ENCODE results near the gene DHFR2.
"Not testable (repeated sequence)": the region's sequence is repeated elsewhere in the genome, so short reads cannot be mapped to it uniquely, and the experiment has no call there.

DHFR2 gene

GRCh38 chr3:94062513-94063404 is at the start of gene DHFR2, which contains the start of gene NSUN3:
Gene DHFR2 (minus strand): TSS chr3:94062916. CDS start chr3:94061511, 1,405 bp downstream.
Gene NSUN3 (plus strand): TSS chr3:94063061. CDS start chr3:94063127, 66 bp downstream.
- peak; percentile 58 to 65 for DNase-seq (ENCODE audit: low read depth in 2 of 2)

GRCh38 chr3:94110854-94111253 is 48.1 kb upstream of the DHFR2 start:
- DNase-seq (ENCODE audit: low read depth in 2 of 2): no peak

- DNase-seq (ENCODE audit: low read depth in 2 of 2): not testable (repeated sequence)
These were observed 47.5 kb upstream of the DHFR2 start for GRCh38 chr3:94110232-94110631.

- no peak for DNase-seq (ENCODE audit: low read depth in 2 of 2)
These were observed 43.6 kb upstream of the DHFR2 start for GRCh38 chr3:94106268-94106667.

- DNase-seq (ENCODE audit: low read depth in 2 of 2): no peak
These were observed 39.1 kb upstream of the DHFR2 start for GRCh38 chr3:94101860-94102259.

GRCh38 chr3:94099311-94099710 is 36.6 kb upstream of the DHFR2 start:
- DNase-seq (ENCODE audit: low read depth in 2 of 2): no peak

- no peak for DNase-seq (ENCODE audit: low read depth in 2 of 2)
These were observed 35.7 kb upstream of the DHFR2 start for GRCh38 chr3:94098452-94098851.

- DNase-seq (ENCODE audit: low read depth in 2 of 2): no peak
These were observed 32.4 kb upstream of the DHFR2 start for GRCh38 chr3:94095111-94095510.

- DNase-seq (ENCODE audit: low read depth in 2 of 2): no peak
These were observed 30.4 kb upstream of the DHFR2 start for GRCh38 chr3:94093151-94093550.

- no peak for DNase-seq (ENCODE audit: low read depth in 2 of 2)
These were observed 29.4 kb upstream of the DHFR2 start for GRCh38 chr3:94092086-94092485.

GRCh38 chr3:94089126-94089525 is 26.4 kb upstream of the DHFR2 start:
- no peak for DNase-seq (ENCODE audit: low read depth in 2 of 2)

GRCh38 chr3:94083261-94083660 is 20.5 kb upstream of the DHFR2 start:
- DNase-seq (ENCODE audit: low read depth in 2 of 2): no peak

- no peak for DNase-seq (ENCODE audit: low read depth in 2 of 2)
These were observed 19.7 kb upstream of the DHFR2 start for GRCh38 chr3:94082391-94082937.

- DNase-seq (ENCODE audit: low read depth in 2 of 2): no peak
These were observed 19.2 kb upstream of the DHFR2 start for GRCh38 chr3:94081884-94082283.

GRCh38 chr3:94080552-94080951 is 17.8 kb upstream of the DHFR2 start:
- DNase-seq (ENCODE audit: low read depth in 2 of 2): not testable (repeated sequence)

GRCh38 chr3:94076055-94076454 is 13.3 kb upstream of the DHFR2 start:
- DNase-seq (ENCODE audit: low read depth in 2 of 2): no peak

- no peak for DNase-seq (ENCODE audit: low read depth in 2 of 2)
These were observed 9.1 kb upstream of the DHFR2 start for GRCh38 chr3:94071713-94072284.

- DNase-seq (ENCODE audit: low read depth in 2 of 2): no peak
These were observed 7.7 kb upstream of the DHFR2 start for GRCh38 chr3:94070341-94070911.

GRCh38 chr3:94069194-94069813 is 6.6 kb upstream of the DHFR2 start:
- no peak for DNase-seq (ENCODE audit: low read depth in 2 of 2)

GRCh38 chr3:94066506-94067500 is 4.1 kb upstream of the DHFR2 start:
- no peak for DNase-seq (ENCODE audit: low read depth in 2 of 2)
